ENCODE data around the gene MASP1.

The MASP1 gene

DNA sequence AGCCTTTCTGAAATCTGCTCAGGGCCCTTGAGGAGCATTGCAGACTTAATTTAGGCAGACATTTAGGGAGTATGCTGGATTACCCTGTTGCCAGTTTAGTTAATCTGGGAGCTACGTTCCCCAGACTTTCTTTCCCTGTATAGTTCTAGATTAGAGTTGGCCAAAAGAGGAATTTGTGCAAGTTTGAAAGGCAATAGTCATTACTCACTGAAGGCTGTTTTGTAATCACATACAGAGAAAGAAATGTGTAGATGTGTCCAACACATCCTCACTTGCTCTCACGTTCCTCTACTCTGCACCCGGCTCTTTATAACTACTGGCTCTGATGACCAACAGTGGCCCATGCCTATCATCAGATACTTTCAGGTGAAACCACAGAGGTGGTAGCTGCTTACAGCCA is 24.2 kb downstream of the MASP1 start:
- Histone ChIP-seq H2BK120ac (ENCODE audit: low read depth, low read length) (no peak overlapping the region), H3K4me2 (ENCODE audit: low read length) (no peak overlapping the region), H3K79me1 (ENCODE audit: low read length) (no peaks in the 10 kb centered on the region), H3K79me2 (ENCODE audit: control insufficient read depth, insufficient read depth, low read length) (no peaks in the 10 kb centered on the region), H3K27ac (ENCODE audit: low read depth, low read length) (no peak overlapping the region), H2BK15ac (replicated peaks; ENCODE audit: low read depth) (no peak overlapping the region), H3K9ac (ENCODE audit: low read length) (no peak overlapping the region), H3K23ac (ENCODE audit: low read length) (no peak overlapping the region), H3K4ac (ENCODE audit: low read depth, low read length) (no peak overlapping the region), H3K4me1 (ENCODE audit: control insufficient read depth, low read depth, low read length) (no peaks in the 10 kb centered on the region), H2AK5ac (ENCODE audit: low read length) (no peak overlapping the region), H4K8ac (ENCODE audit: low read depth, low read length) (no peak overlapping the region), H3K36me3 (ENCODE audit: control insufficient read depth, insufficient read depth, low read length) (no peaks in the 10 kb centered on the region), H3K56ac (ENCODE audit: low read length) (no peak overlapping the region), H4K5ac (ENCODE audit: low read length) (no peak overlapping the region), H2BK5ac (ENCODE audit: low read length) (no peak overlapping the region), H3K18ac (ENCODE audit: low read length) (no peak overlapping the region), H3K4me3 (ENCODE audit: low read length) (no peak overlapping the region), H3K27me3 (ENCODE audit: insufficient read depth, low read length, poor library complexity) (no peaks in the 10 kb centered on the region)
- WGBS (ENCODE audit: extremely low coverage, insufficient coverage, low lambda C conversion rate), result no CpG with 5 or more reads among the region's 3 CpGs
- no peak for DNase-seq

DNA sequence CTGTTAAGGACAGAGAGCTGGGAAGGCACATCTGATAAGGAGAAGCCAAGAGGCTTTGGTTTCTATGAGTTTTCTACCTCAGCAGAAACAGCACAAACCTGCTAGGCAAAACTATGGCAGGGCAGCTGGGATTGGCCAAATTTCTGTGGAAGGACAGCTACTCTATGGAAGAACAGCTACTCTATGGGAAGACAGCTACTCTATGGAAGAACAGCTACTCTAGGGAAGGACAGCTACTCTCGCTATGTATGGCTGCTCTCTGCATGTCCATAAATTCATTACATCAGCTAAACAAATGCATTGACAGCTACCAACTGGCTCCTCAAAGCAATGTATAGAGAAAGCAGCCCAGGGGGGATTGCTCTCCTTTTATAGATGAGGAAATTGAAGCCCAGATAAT is 24.8 kb downstream of the MASP1 start:
- H2BK5ac ChIP-seq (ENCODE audit: low read length), result no peak overlapping the region
- no peaks in the 10 kb centered on the region for H3K4me1 ChIP-seq (ENCODE audit: control insufficient read depth, low read depth, low read length)
- WGBS (ENCODE audit: extremely low coverage, insufficient coverage, low lambda C conversion rate), result no CpG with 5 or more reads among the region's 1 CpG
- H3K56ac ChIP-seq (ENCODE audit: low read length), result no peak overlapping the region
- H3K23ac ChIP-seq (ENCODE audit: low read length), result no peak overlapping the region
- H3K4ac ChIP-seq (ENCODE audit: low read depth, low read length), result no peak overlapping the region
- DNase-seq, result no peak
- peak overlapping the region; percentile 8 for H2BK15ac ChIP-seq (replicated peaks; ENCODE audit: low read depth)
- H3K18ac ChIP-seq (ENCODE audit: low read length), result no peak overlapping the region
- H2BK120ac ChIP-seq (ENCODE audit: low read depth, low read length), result no peak overlapping the region
- no peak overlapping the region for H2AK5ac ChIP-seq (ENCODE audit: low read length)
- no peak overlapping the region for H3K4me3 ChIP-seq (ENCODE audit: low read length)
- H4K8ac ChIP-seq (ENCODE audit: low read depth, low read length), result no peak overlapping the region
- no peak overlapping the region for H4K5ac ChIP-seq (ENCODE audit: low read length)
- no peak overlapping the region for H3K9ac ChIP-seq (ENCODE audit: low read length)
- no peaks in the 10 kb centered on the region for H3K27me3 ChIP-seq (ENCODE audit: insufficient read depth, low read length, poor library complexity)
- H3K36me3 ChIP-seq (ENCODE audit: control insufficient read depth, insufficient read depth, low read length), result no peaks in the 10 kb centered on the region
- H3K4me2 ChIP-seq (ENCODE audit: low read length), result no peak overlapping the region
- no peaks in the 10 kb centered on the region for H3K79me1 ChIP-seq (ENCODE audit: low read length)
- no peaks in the 10 kb centered on the region for H3K79me2 ChIP-seq (ENCODE audit: control insufficient read depth, insufficient read depth, low read length)
- H3K27ac ChIP-seq (ENCODE audit: low read depth, low read length), result no peak overlapping the region

- H2AK5ac ChIP-seq (ENCODE audit: low read length), result no peak overlapping the region
- no peak overlapping the region for H3K9ac ChIP-seq (ENCODE audit: low read length)
- no peak overlapping the region for H4K8ac ChIP-seq (ENCODE audit: low read depth, low read length)
- H2BK5ac ChIP-seq (ENCODE audit: low read length), result no peak overlapping the region
- no peaks in the 10 kb centered on the region for H3K4me1 ChIP-seq (ENCODE audit: control insufficient read depth, low read depth, low read length)
- no peak overlapping the region for H2BK120ac ChIP-seq (ENCODE audit: low read depth, low read length)
- H3K27ac ChIP-seq (ENCODE audit: low read depth, low read length), result no peak overlapping the region
- H3K23ac ChIP-seq (ENCODE audit: low read length), result no peak overlapping the region
- no peak overlapping the region for H3K56ac ChIP-seq (ENCODE audit: low read length)
- H3K4me3 ChIP-seq (ENCODE audit: low read length), result no peak overlapping the region
- no peaks in the 10 kb centered on the region for H3K79me2 ChIP-seq (ENCODE audit: control insufficient read depth, insufficient read depth, low read length)
- DNase-seq, result peak; percentile 47
- no peak overlapping the region for H3K4ac ChIP-seq (ENCODE audit: low read depth, low read length)
- H3K4me2 ChIP-seq (ENCODE audit: low read length), result no peak overlapping the region
- no peak overlapping the region for H3K18ac ChIP-seq (ENCODE audit: low read length)
- no peaks in the 10 kb centered on the region for H3K79me1 ChIP-seq (ENCODE audit: low read length)
- no CpG with 5 or more reads among the region's 2 CpGs for WGBS (ENCODE audit: extremely low coverage, insufficient coverage, low lambda C conversion rate)
- no peaks in the 10 kb centered on the region for H3K36me3 ChIP-seq (ENCODE audit: control insufficient read depth, insufficient read depth, low read length)
- no peaks in the 10 kb centered on the region for H3K27me3 ChIP-seq (ENCODE audit: insufficient read depth, low read length, poor library complexity)
- H4K5ac ChIP-seq (ENCODE audit: low read length), result no peak overlapping the region
- H2BK15ac ChIP-seq (replicated peaks; ENCODE audit: low read depth), result no peak overlapping the region
Measured at GRCh38 chr3:187265461-187265955, 26.0 kb downstream of the MASP1 start.

DNA sequence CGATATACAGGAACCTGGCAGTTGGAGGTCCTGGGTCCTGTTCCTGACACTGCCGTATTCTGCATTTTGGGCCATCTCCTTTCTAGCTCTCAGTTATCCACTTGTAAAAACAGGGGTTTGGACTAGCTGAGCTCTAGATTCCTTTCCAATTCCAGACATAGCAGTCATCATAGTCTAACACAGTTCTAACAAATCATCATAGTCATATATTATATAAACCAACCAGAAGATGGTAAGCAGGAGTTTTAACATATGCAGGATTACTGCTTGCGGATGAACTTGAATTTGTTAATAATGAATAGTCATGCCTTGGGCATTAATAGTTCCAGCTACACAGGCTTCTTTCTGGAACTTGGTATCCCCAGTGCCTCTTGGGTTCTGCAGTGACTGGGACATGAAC is 26.6 kb downstream of the MASP1 start:
- Histone ChIP-seq H3K4me1 (ENCODE audit: control insufficient read depth, low read depth, low read length) (no peaks in the 10 kb centered on the region), H3K79me2 (ENCODE audit: control insufficient read depth, insufficient read depth, low read length) (no peaks in the 10 kb centered on the region), H3K27ac (ENCODE audit: low read depth, low read length) (no peak overlapping the region)

DNA sequence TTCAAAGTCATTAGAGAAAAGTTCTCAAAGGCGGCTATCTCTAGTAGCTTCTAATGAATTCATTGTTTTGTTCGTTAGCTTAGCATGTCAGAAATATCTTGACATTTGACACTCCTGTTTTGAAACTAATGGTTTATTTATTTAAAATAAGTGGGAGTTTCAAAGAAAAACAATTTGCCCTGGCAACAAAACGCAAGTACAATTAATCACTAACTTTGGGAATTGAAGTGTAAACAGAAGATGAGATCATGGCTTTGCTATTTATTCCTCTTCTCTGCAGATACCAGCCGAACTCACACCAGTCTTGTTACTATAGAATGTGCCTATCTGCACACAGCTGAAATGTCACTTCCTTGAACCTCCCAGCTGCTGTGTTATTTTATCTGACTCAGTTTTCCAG is 27.5 kb downstream of the MASP1 start:
- DNase-seq, result peak; percentile 80
- Histone ChIP-seq H2BK5ac (ENCODE audit: low read length) (no peak overlapping the region), H4K5ac (ENCODE audit: low read length) (no peak overlapping the region), H3K27ac (ENCODE audit: low read depth, low read length) (no peak overlapping the region), H3K4me2 (ENCODE audit: low read length) (no peak overlapping the region), H3K4ac (ENCODE audit: low read depth, low read length) (no peak overlapping the region), H3K79me1 (ENCODE audit: low read length) (no peaks in the 10 kb centered on the region), H3K56ac (ENCODE audit: low read length) (no peak overlapping the region), H2AK5ac (ENCODE audit: low read length) (no peak overlapping the region), H3K79me2 (ENCODE audit: control insufficient read depth, insufficient read depth, low read length) (no peaks in the 10 kb centered on the region), H3K36me3 (ENCODE audit: control insufficient read depth, insufficient read depth, low read length) (no peaks in the 10 kb centered on the region), H3K4me1 (ENCODE audit: control insufficient read depth, low read depth, low read length) (no peaks in the 10 kb centered on the region), H3K27me3 (ENCODE audit: insufficient read depth, low read length, poor library complexity) (no peaks in the 10 kb centered on the region), H3K4me3 (ENCODE audit: low read length) (no peak overlapping the region), H3K9ac (ENCODE audit: low read length) (no peak overlapping the region), H3K23ac (ENCODE audit: low read length) (no peak overlapping the region), H2BK120ac (ENCODE audit: low read depth, low read length) (no peak overlapping the region), H2BK15ac (replicated peaks; ENCODE audit: low read depth) (no peak overlapping the region), H3K18ac (ENCODE audit: low read length) (no peak overlapping the region), H4K8ac (ENCODE audit: low read depth, low read length) (no peak overlapping the region)
- no CpG with 5 or more reads among the region's 4 CpGs for WGBS (ENCODE audit: extremely low coverage, insufficient coverage, low lambda C conversion rate)

More for the DNA sequence above, 26.6 kb downstream of the MASP1 start:
- H3K9ac ChIP-seq (ENCODE audit: low read length), result no peak overlapping the region
- no peak overlapping the region for H4K5ac ChIP-seq (ENCODE audit: low read length)
- H2BK15ac ChIP-seq (replicated peaks; ENCODE audit: low read depth), result peak overlapping the region; percentile 99
- no peak overlapping the region for H2BK5ac ChIP-seq (ENCODE audit: low read length)
- H3K36me3 ChIP-seq (ENCODE audit: control insufficient read depth, insufficient read depth, low read length), result no peaks in the 10 kb centered on the region
- no peak overlapping the region for H3K4me2 ChIP-seq (ENCODE audit: low read length)
- WGBS (ENCODE audit: extremely low coverage, insufficient coverage, low lambda C conversion rate), result no CpG with 5 or more reads among the region's 3 CpGs
- no peaks in the 10 kb centered on the region for H3K27me3 ChIP-seq (ENCODE audit: insufficient read depth, low read length, poor library complexity)
- H4K8ac ChIP-seq (ENCODE audit: low read depth, low read length), result no peak overlapping the region
- H2BK120ac ChIP-seq (ENCODE audit: low read depth, low read length), result no peak overlapping the region
- no peak overlapping the region for H3K4me3 ChIP-seq (ENCODE audit: low read length)
- DNase-seq, result no peak
- H3K4ac ChIP-seq (ENCODE audit: low read depth, low read length), result no peak overlapping the region
- H3K56ac ChIP-seq (ENCODE audit: low read length), result no peak overlapping the region
- no peak overlapping the region for H3K18ac ChIP-seq (ENCODE audit: low read length)
- no peaks in the 10 kb centered on the region for H3K79me1 ChIP-seq (ENCODE audit: low read length)
- no peak overlapping the region for H2AK5ac ChIP-seq (ENCODE audit: low read length)
- H3K23ac ChIP-seq (ENCODE audit: low read length), result no peak overlapping the region

DNA sequence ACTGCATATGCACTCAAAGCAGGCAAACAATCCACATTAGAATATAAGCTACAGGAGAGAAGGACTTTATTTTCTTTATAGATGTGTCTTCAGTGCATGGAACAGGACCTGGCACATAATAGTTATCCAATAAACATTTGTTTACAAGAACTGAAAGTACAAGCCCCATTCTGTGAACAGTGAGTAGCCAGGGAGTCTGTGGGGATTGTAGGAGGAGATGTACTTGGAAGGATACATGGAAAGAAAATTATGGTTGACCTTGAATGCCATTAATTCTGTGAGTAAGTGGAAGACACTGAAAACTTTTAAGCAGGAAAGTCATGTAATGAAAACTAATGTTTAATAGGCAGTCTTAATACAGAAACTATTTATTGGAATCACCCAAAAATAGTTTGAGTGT is 28.3 kb downstream of the MASP1 start:
- no peak overlapping the region for H2BK15ac ChIP-seq (replicated peaks; ENCODE audit: low read depth)
- no peak overlapping the region for H3K4me3 ChIP-seq (ENCODE audit: low read length)
- no peak overlapping the region for H3K9ac ChIP-seq (ENCODE audit: low read length)
- no peak overlapping the region for H3K27ac ChIP-seq (ENCODE audit: low read depth, low read length)
- H2BK5ac ChIP-seq (ENCODE audit: low read length), result no peak overlapping the region
- H3K56ac ChIP-seq (ENCODE audit: low read length), result no peak overlapping the region
- H2AK5ac ChIP-seq (ENCODE audit: low read length), result no peak overlapping the region
- H3K36me3 ChIP-seq (ENCODE audit: control insufficient read depth, insufficient read depth, low read length), result no peaks in the 10 kb centered on the region
- H3K18ac ChIP-seq (ENCODE audit: low read length), result no peak overlapping the region
- H3K4me2 ChIP-seq (ENCODE audit: low read length), result no peak overlapping the region
- no peak overlapping the region for H4K5ac ChIP-seq (ENCODE audit: low read length)
- no peak for DNase-seq
- H3K23ac ChIP-seq (ENCODE audit: low read length), result no peak overlapping the region
- H3K79me1 ChIP-seq (ENCODE audit: low read length), result no peaks in the 10 kb centered on the region
- H3K4ac ChIP-seq (ENCODE audit: low read depth, low read length), result no peak overlapping the region
- no peak overlapping the region for H4K8ac ChIP-seq (ENCODE audit: low read depth, low read length)
- H3K79me2 ChIP-seq (ENCODE audit: control insufficient read depth, insufficient read depth, low read length), result no peaks in the 10 kb centered on the region
- no peak overlapping the region for H2BK120ac ChIP-seq (ENCODE audit: low read depth, low read length)
- H3K4me1 ChIP-seq (ENCODE audit: control insufficient read depth, low read depth, low read length), result no peaks in the 10 kb centered on the region
- no peaks in the 10 kb centered on the region for H3K27me3 ChIP-seq (ENCODE audit: insufficient read depth, low read length, poor library complexity)

Measured in mesendoderm (in vitro differentiated cells).